HCT116 (cell line): ENCODE results near the gene TMEM254.

Experiments
- CTCF ChIP-seq, 3 experiments: fragments of 200-600 bp in 1 of 3; sonication (generic) in 1 of 3; IDR thresholded peaks in 2 of 3; conservative IDR thresholded peaks in 1 of 3; 2 replicates each; pipeline ENCODE4 v1.5.1; 2012 to 2017; ENCODE audit warnings: low read depth in 2 of 3, low read length in 2 of 3, antibody characterized with exemption in 1 of 3, borderline replicate concordance in 1 of 3, control low read depth in 1 of 3, mild to moderate bottlenecking in 1 of 3, mixed read lengths in 1 of 3, mixed run types in 1 of 3, moderate library complexity in 1 of 3; ENCODE audit not compliant: insufficient read depth in 1 of 3
- ELF1 ChIP-seq: IDR thresholded peaks from 2 replicates; pipeline ENCODE4 v1.6.1; 2012; ENCODE audit warnings: low read depth, borderline replicate concordance
- EZH2 ChIP-seq: fragments of 200-600 bp; sonication (generic); IDR thresholded peaks from 2 replicates; pipeline ENCODE4 v1.6.1; 2017; ENCODE audit warnings: antibody characterized with exemption, mixed run types
- JUND ChIP-seq: IDR thresholded peaks from 2 replicates; pipeline ENCODE4 v1.6.1; 2012
- POLR2A ChIP-seq: IDR thresholded peaks from 2 replicates; pipeline ENCODE4 v1.7.0; 2011; ENCODE audit warnings: borderline replicate concordance; ENCODE audit not compliant: insufficient read depth, insufficient read length; ENCODE audit errors: extremely low read depth
- POLR2AphosphoS5 ChIP-seq: IDR thresholded peaks from 2 replicates; pipeline ENCODE4 v1.6.1; 2011; ENCODE audit warnings: mild to moderate bottlenecking, low read depth, low read length, moderate library complexity

GRCh38 chr10:80081026-80081425 is 2.6 kb downstream of the TMEM254 start:
- no peak for TF ChIP-seq CTCF (IDR thresholded peaks at IDR 0.05 in 2 of 3, conservative IDR thresholded peaks at IDR 0.05 in 1 of 3; ENCODE audit: borderline replicate concordance in 1 of 3, insufficient read depth in 1 of 3, low read depth in 2 of 3, low read length in 2 of 3)
- no peak for TF ChIP-seq POLR2AphosphoS5
- TF ChIP-seq JUND = no peak
- no peak for TF ChIP-seq EZH2
- no peak for TF ChIP-seq POLR2A
- TF ChIP-seq ELF1 = no peak
